ENCODE data around the gene KLHL22.

DNA sequence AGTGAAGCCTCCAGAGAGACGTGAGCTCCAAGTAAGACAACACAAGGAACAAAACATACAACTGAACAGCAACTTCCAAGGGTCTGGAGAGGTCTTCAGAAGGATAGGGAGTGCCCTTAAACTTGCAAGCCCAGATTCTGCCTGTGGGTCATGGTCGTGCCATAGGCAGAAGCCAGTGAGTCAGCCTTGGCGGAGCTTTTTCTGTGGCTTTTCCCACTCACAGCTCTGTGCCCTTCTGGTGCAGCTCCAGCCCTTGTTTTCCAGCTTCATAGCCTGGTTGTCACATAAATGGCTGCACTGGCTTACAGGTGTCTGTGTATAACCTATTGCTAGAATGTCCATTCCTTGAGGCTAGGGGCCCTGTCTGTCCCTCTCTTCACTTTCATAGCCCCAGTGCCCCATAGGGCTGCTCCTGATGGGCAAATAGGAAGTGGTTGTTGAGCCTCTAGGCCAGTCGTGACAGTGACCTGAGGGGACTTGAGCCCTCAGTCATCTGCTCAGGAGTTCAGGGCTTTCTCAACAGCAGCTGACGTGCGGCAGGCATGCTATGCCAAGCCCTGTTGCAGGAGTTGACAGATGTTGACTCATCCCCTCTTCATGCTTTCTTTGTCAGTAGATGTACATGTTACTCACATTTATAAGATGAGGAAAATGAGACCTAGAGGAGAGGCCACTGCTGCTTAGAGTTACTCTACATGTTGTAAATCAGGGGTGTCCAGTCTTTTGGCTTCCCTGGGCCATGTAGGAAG, 19.2 kb upstream of the KLHL22 start:
- no peak for TF ChIP-seq CTCF (conservative IDR thresholded peaks at IDR 0.05 in 1 of 2, IDR thresholded peaks at IDR 0.05 in 1 of 2; ENCODE audit: low read depth in 1 of 2, low read length in 2 of 2)
- TF ChIP-seq EZH2 (IDR thresholded peaks at IDR 0.05; ENCODE audit: low read length, missing control alignments), result no peak
